PFSK-1 (cell line): ENCODE data around the gene HSPH1.

Experiments used
- FOXP2 ChIP-seq: optimal IDR thresholded peaks from 2 replicates; pipeline ENCODE3; 2011; ENCODE audit warnings: borderline replicate concordance, control low read depth, inconsistent platforms; ENCODE audit not compliant: insufficient read depth; ENCODE audit errors: extremely low read length, extremely low read depth
- POLR2AphosphoS5 ChIP-seq: IDR thresholded peaks from 2 replicates; pipeline ENCODE4 v1.6.1; 2012; ENCODE audit warnings: low read depth, mild to moderate bottlenecking, control low read depth, low read length, moderate library complexity
- SIN3A ChIP-seq: IDR thresholded peaks from 2 replicates; pipeline ENCODE4 v1.6.1; 2012; ENCODE audit warnings: mild to moderate bottlenecking, low read length, moderate library complexity, borderline replicate concordance; ENCODE audit not compliant: insufficient read depth
- TAF1 ChIP-seq: IDR thresholded peaks from 2 replicates; pipeline ENCODE4 v1.6.1; 2012; ENCODE audit warnings: low read length, control low read depth, borderline replicate concordance; ENCODE audit not compliant: insufficient read depth
- TF ChIP-seq, protein P1 (sequence below), 2 experiments: IDR thresholded peaks; 2 replicates each; pipeline versions ENCODE4 v1.6.1 to v1.8.0; 2011 to 2012; ENCODE audit warnings: low read depth in 2 of 2, low read length in 2 of 2, control low read depth in 1 of 2, inconsistent platforms in 1 of 2, mild to moderate bottlenecking in 1 of 2, moderate library complexity in 1 of 2; ENCODE audit not compliant: insufficient read depth in 1 of 2

The HSPH1 gene

DNA sequence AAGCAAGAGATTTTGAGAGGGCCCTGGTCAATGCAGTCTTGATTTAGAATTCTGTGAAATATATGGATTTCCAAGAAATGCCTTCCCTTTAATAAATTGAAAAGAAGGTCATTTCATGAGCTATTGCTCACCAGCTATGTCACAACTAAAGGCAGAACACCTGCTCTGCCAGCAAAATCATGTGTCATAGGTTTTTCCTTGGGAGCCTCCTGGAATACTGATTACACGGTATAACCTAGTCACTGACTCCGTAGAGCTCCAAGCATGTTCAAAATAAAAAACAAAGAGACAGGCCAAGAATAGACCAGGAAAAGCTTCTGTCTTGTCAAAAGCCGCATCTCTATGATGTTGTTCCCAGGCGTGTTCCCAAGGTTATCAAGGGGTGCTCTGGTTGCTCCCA is 45.5 kb downstream of the HSPH1 start:
- TF ChIP-seq FOXP2 (no peak), SIN3A (no peak), TAF1 (no peak), POLR2AphosphoS5 (no peak)
- TF ChIP-seq, protein P1, sequence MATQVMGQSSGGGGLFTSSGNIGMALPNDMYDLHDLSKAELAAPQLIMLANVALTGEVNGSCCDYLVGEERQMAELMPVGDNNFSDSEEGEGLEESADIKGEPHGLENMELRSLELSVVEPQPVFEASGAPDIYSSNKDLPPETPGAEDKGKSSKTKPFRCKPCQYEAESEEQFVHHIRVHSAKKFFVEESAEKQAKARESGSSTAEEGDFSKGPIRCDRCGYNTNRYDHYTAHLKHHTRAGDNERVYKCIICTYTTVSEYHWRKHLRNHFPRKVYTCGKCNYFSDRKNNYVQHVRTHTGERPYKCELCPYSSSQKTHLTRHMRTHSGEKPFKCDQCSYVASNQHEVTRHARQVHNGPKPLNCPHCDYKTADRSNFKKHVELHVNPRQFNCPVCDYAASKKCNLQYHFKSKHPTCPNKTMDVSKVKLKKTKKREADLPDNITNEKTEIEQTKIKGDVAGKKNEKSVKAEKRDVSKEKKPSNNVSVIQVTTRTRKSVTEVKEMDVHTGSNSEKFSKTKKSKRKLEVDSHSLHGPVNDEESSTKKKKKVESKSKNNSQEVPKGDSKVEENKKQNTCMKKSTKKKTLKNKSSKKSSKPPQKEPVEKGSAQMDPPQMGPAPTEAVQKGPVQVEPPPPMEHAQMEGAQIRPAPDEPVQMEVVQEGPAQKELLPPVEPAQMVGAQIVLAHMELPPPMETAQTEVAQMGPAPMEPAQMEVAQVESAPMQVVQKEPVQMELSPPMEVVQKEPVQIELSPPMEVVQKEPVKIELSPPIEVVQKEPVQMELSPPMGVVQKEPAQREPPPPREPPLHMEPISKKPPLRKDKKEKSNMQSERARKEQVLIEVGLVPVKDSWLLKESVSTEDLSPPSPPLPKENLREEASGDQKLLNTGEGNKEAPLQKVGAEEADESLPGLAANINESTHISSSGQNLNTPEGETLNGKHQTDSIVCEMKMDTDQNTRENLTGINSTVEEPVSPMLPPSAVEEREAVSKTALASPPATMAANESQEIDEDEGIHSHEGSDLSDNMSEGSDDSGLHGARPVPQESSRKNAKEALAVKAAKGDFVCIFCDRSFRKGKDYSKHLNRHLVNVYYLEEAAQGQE (IDR thresholded peaks at IDR 0.05; ENCODE audit: insufficient read depth in 1 of 2, low read depth in 2 of 2, low read length in 2 of 2): no peak

DNA sequence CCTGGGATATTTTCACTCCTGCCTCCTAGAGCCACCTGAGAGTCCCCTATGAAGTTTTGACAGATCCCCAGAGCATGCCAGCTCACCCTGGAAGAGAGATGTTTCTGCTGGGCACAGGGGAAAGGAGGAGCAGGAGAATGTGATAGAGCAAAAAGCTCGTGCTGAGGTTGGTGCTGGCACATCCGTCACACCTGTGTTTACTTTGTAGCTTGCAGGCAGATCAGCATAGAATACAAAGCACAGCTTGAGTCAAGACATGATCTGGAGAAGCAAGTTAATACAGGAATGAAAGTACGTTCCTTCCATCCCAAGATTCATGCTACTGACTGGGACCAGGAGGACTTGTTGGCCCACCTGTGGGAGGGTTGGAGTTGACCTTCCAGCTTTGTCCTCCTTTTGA is 46.1 kb downstream of the HSPH1 start:
- TF ChIP-seq, protein P1 (IDR thresholded peaks at IDR 0.05; ENCODE audit: insufficient read depth in 1 of 2, low read depth in 2 of 2, low read length in 2 of 2): no peak
- TF ChIP-seq FOXP2: no peak
- TF ChIP-seq SIN3A: no peak
- TF ChIP-seq POLR2AphosphoS5: no peak
- TF ChIP-seq TAF1: no peak

DNA sequence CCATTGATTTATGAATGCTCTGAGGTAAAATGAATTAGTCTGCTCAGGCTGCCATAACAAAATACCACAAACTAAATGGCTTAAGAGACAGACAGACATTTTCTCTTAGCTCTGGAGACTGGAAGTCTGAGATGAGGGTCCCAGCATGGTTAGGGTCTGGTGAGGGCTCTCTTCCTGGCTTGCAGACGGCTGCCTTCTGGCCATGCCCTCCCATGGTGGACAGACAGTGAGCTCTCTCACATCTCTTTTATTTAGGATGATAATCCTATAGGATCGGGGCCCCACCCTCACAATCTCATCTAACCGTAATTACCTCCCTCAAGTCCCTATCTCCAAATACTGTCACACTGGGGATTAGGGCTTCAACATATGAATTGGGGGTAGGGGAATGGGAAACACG is 47.1 kb downstream of the HSPH1 start:
- TF ChIP-seq FOXP2 (no peak), TAF1 (no peak), SIN3A (no peak)

DNA sequence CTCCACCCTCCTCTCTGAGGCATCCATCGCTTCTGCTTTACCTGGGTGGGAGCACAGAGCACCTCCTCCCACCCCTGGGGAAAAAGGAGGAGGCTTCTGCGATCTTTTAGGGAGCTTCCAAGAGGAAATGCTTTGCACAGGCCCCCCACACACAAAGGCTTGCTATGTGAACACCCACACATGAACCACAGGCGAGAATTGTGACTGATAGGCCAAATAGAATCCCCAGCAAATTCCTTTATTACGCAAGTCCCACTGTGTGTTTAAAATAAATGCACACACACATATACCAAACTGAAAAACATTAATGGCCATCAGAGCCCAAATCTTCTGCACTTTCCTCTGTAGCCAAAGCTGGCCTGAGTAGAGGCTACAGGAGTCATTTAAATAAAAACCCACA is 50.6 kb downstream of the HSPH1 start:
- TF ChIP-seq TAF1: no peak
- no peak for TF ChIP-seq SIN3A
- TF ChIP-seq, protein P1 (IDR thresholded peaks at IDR 0.05; ENCODE audit: insufficient read depth in 1 of 2, low read depth in 2 of 2, low read length in 2 of 2): no peak
- TF ChIP-seq POLR2AphosphoS5: no peak
- no peak for TF ChIP-seq FOXP2

DNA sequence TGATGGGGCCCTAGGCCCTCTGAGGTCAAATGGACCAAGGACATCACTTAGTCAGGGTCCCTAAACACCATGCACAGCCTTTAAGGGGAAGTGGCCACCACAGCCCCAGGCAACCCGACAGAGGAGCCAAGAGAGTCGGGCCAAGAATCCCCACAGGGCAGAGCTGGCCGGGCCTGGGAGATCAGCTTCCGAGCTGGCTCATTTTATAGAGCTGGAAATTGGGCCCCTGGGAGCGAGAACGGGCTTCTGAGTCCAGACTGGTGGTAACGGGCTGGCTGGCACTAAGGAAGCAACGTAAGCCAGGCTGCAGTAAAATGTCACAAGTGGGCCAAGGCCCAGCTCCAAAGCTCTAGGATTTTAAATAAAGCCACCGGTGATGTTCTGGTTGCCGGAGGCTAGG is 51.1 kb downstream of the HSPH1 start:
- no peak for TF ChIP-seq POLR2AphosphoS5

DNA sequence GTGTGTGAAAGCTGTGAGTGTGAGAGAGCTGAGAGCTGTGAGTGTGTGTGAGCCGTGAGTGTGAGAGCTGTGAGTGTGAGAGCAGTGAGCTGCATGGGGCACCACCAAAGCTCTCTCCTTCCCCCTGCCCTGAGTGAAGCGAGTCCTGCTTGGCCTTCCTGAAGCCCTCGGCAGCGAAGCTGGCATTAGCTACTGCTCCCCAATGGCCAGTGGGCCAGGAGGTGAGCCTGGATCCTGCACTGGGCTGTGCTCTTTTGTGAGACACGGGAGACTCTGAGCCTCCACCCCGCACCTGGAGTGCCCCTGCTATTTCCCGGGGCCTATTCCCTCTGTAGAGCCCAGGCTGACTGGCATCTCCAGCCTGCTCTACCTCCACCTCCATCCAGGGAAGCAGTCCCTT is 51.5 kb downstream of the HSPH1 start:
- no peak for TF ChIP-seq POLR2AphosphoS5
- TF ChIP-seq, protein P1 (IDR thresholded peaks at IDR 0.05; ENCODE audit: insufficient read depth in 1 of 2, low read depth in 2 of 2, low read length in 2 of 2): no peak
- no peak for TF ChIP-seq FOXP2
- no peak for TF ChIP-seq TAF1
- no peak for TF ChIP-seq SIN3A
